ENCODE data around the gene MAZ. TPM values are rescaled to one million over a fixed set of nuclear protein-coding genes. Genes with fewer than 3 reads are reported as not detected.

The MAZ gene
- total RNA-seq, 1 experiment from 2014 or later: 256 TPM

DNA sequence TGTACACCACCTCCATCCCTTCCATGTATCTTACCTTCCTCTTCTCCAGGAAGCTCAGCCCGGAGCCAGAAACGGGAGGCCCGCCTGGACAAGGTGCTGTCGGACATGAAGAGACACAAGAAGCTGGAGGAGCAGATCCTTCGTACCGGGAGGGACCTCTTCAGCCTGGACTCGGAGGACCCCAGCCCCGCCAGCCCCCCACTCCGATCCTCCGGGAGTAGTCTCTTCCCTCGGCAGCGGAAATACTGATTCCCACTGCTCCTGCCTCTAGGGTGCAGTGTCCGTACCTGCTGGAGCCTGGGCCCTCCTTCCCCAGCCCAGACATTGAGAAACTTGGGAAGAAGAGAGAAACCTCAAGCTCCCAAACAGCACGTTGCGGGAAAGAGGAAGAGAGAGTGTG lies 13.2 kb downstream of the MAZ start:
- no peaks in the 10 kb centered on the region for H3K9me3 ChIP-seq (ENCODE audit: control insufficient read depth in 1 of 2, insufficient read depth in 1 of 2, low read depth in 1 of 2, low read length in 2 of 2)
- H3K9ac ChIP-seq (ENCODE audit: low read length): peak overlapping the region; percentile 67; the same call in 1 of the 2 replicates
- ChIA-PET POLR2A (interaction anchor here (0.7 to 4.3 kb wide), 7 partner anchors 10 to 201 kb away, joined by 3 to 14 read pairs (median 4); partner anchors contain the start of genes CDIPT, KIF22 and MAZ), RAD21 (ENCODE audit: low non-redundant PET in 1 of 2, low total read pairs in 2 of 2, uncharacterized antibody in 2 of 2, unreplicated experiment in 2 of 2) (interaction anchor here in 1 of 2 experiments (0.6 to 2.0 kb wide), 2 partner anchors 29 to 141 kb away, joined by 6 to 8 read pairs; no protein-coding TSS in a partner anchor), CTCF (interaction anchor here (0.8 to 3.3 kb wide), 7 partner anchors 11 to 202 kb away, joined by 3 to 28 read pairs (median 4); partner anchors contain the start of genes CDIPT, SEZ6L2 and TAOK2)
- BruUV-seq (replicated peaks): no TSS peak
- H3K4me3 ChIP-seq (replicated peaks in 1 of 2; ENCODE audit: low read depth in 1 of 2, low read length in 2 of 2): peak overlapping the region; percentile 74 to 86
- H4K20me1 ChIP-seq (ENCODE audit: insufficient read depth): no peaks in the 10 kb centered on the region; the same call in 1 of the 2 replicates
- TF ChIP-seq EGR1 (IDR thresholded peaks at IDR 0.05; ENCODE audit: low read depth): no peak
- TF ChIP-seq, protein P1, sequence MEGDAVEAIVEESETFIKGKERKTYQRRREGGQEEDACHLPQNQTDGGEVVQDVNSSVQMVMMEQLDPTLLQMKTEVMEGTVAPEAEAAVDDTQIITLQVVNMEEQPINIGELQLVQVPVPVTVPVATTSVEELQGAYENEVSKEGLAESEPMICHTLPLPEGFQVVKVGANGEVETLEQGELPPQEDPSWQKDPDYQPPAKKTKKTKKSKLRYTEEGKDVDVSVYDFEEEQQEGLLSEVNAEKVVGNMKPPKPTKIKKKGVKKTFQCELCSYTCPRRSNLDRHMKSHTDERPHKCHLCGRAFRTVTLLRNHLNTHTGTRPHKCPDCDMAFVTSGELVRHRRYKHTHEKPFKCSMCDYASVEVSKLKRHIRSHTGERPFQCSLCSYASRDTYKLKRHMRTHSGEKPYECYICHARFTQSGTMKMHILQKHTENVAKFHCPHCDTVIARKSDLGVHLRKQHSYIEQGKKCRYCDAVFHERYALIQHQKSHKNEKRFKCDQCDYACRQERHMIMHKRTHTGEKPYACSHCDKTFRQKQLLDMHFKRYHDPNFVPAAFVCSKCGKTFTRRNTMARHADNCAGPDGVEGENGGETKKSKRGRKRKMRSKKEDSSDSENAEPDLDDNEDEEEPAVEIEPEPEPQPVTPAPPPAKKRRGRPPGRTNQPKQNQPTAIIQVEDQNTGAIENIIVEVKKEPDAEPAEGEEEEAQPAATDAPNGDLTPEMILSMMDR (IDR thresholded peaks at IDR 0.05 in 2 of 3, conservative IDR thresholded peaks at IDR 0.05 in 1 of 3; ENCODE audit: borderline replicate concordance in 1 of 3, insufficient read depth in 1 of 3, low read depth in 2 of 3, low read length in 2 of 3): peak in 2 of 3 experiments; percentile 53 to 59; a peak in 4 of 6 replicates
- TF ChIP-seq POLR2AphosphoS5 (IDR thresholded peaks at IDR 0.05; ENCODE audit: low read depth, low read length): no peak
- H3K27me3 ChIP-seq (ENCODE audit: insufficient read depth, low read length): no peaks in the 10 kb centered on the region
- intact Hi-C loops (cut with micrococcal nuclease): loop anchor here (5.0 kb wide), 1 partner anchor 43 kb away; the partner anchor contains the start of gene CDIPT
- H3K36me3 ChIP-seq (ENCODE audit: control insufficient read depth in 1 of 2, insufficient read depth in 2 of 2, low read length in 2 of 2): peaks cover 0 to 8% of the 10 kb centered on the region in 2 experiments; a peak in 2 of 4 replicates
- ATAC-seq (no peak), DNase-seq (ENCODE audit: low read depth, low spot score) (no peak)
- no peaks in the 10 kb centered on the region for H3K9me2 ChIP-seq (ENCODE audit: insufficient read depth)
- no peak overlapping the region for H2AFZ ChIP-seq (ENCODE audit: low read depth, low read length, poor library complexity, severe bottlenecking)
- peak overlapping the region; percentile 98 for H3K27ac ChIP-seq (ENCODE audit: low read depth, low read length)
- peaks cover 75% of the 10 kb centered on the region for H3K79me2 ChIP-seq (ENCODE audit: insufficient read depth, low read length)
- peaks cover 55 to 88% of the 10 kb centered on the region in 2 experiments for H3K4me1 ChIP-seq (ENCODE audit: control insufficient read depth in 1 of 2, insufficient read depth in 2 of 2, low read length in 2 of 2)
- peak overlapping the region; percentile 78 for H3K4me2 ChIP-seq (ENCODE audit: low read length)

DNA sequence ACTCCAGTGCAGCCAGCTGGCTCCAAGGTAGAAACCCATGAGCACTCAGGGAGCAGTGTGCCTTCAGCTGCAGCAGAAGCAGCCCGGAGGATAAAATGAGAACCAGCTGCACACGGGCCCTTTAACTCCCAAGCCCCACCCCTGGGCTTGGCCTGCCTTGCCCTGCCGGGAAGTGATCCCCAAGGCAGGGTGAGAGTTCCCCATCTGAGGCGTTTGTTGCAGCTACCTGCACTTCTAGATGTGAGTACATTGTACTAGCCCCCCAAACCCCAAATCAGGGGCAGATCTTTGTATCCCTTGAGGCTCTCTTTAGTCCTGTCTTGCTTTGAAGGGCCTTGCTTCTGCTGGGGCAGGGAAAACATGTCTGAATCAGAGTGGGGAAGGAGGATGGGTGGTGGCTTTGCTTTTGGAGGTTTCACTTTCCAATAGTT lies 14.0 kb downstream of the MAZ start, which contains the start of gene MVP:
Gene MVP (plus strand): TSS at position 192 of the 431 bp plus-strand sequence. CDS start 10,088 bp downstream, outside the sequence.
- ChIA-PET RAD21 (ENCODE audit: low non-redundant PET in 1 of 2, low total read pairs in 2 of 2, uncharacterized antibody in 2 of 2, unreplicated experiment in 2 of 2) (interaction anchor here in 1 of 2 experiments (2.0 kb wide), 1 partner anchor 28 kb away, joined by 8 read pairs; no protein-coding TSS in a partner anchor), POLR2A (interaction anchor here (0.7 to 4.3 kb wide), 7 partner anchors 9 to 201 kb away, joined by 3 to 14 read pairs (median 4); partner anchors contain the start of genes CDIPT, KIF22 and MAZ), CTCF (interaction anchor here (0.8 to 3.3 kb wide), 7 partner anchors 12 to 201 kb away, joined by 3 to 28 read pairs (median 4); partner anchors contain the start of genes CDIPT, SEZ6L2 and TAOK2)
- H3K4me3 ChIP-seq (replicated peaks in 1 of 2; ENCODE audit: low read depth in 1 of 2, low read length in 2 of 2): peak within 1 kb of the TSS; percentile 74 to 86
- H3K4me1 ChIP-seq (ENCODE audit: control insufficient read depth in 1 of 2, insufficient read depth in 2 of 2, low read length in 2 of 2): peaks cover 60 to 88% of the 10 kb centered on the region in 2 experiments
- H3K27ac ChIP-seq (ENCODE audit: low read depth, low read length): peak within 1 kb of the TSS; percentile 98
- H4K20me1 ChIP-seq (ENCODE audit: insufficient read depth): no peaks in the 10 kb centered on the region; the same call in 1 of the 2 replicates
- H3K27me3 ChIP-seq (ENCODE audit: insufficient read depth, low read length): no peaks in the 10 kb centered on the region
- intact Hi-C loops (cut with micrococcal nuclease): loop anchor here (2.0 kb wide), 1 partner anchor 201 kb away; no protein-coding TSS in a partner anchor
- no peak for DNase-seq (ENCODE audit: low read depth, low spot score)
- no TSS peak for BruUV-seq (replicated peaks)
- H3K4me2 ChIP-seq (ENCODE audit: low read length): peak within 1 kb of the TSS; percentile 78
- peaks cover 75% of the 10 kb centered on the region for H3K79me2 ChIP-seq (ENCODE audit: insufficient read depth, low read length)
- 0 out of 2 replicates have a peak, but pooled peaks have one; percentile 19 for TF ChIP-seq ZFX (IDR thresholded peaks at IDR 0.05)
- TF ChIP-seq ZNF274 (IDR thresholded peaks at IDR 0.05; ENCODE audit: low read depth, low read length): no peak
- TF ChIP-seq JUND (IDR thresholded peaks at IDR 0.05): no peak
- TF ChIP-seq POLR2A (IDR thresholded peaks at IDR 0.05; ENCODE audit: borderline replicate concordance, extremely low read depth, insufficient read depth, insufficient read length): peak; percentile 14
- peak; percentile 78 for TF ChIP-seq POLR2AphosphoS5 (IDR thresholded peaks at IDR 0.05; ENCODE audit: low read depth, low read length)
- no peak for TF ChIP-seq EZH2phosphoT487 (IDR thresholded peaks at IDR 0.05; ENCODE audit: borderline replicate concordance)
- no peaks in the 10 kb centered on the region for H3K9me3 ChIP-seq (ENCODE audit: control insufficient read depth in 1 of 2, insufficient read depth in 1 of 2, low read depth in 1 of 2, low read length in 2 of 2)
- H3K9me2 ChIP-seq (ENCODE audit: insufficient read depth): no peaks in the 10 kb centered on the region
- no peak within 1 kb of the TSS for H2AFZ ChIP-seq (ENCODE audit: low read depth, low read length, poor library complexity, severe bottlenecking)
- ATAC-seq: peak; percentile 18
- H3K9ac ChIP-seq (ENCODE audit: low read length): peak within 1 kb of the TSS; percentile 67
- H3K36me3 ChIP-seq (ENCODE audit: control insufficient read depth in 1 of 2, insufficient read depth in 2 of 2, low read length in 2 of 2): peaks cover 0 to 8% of the 10 kb centered on the region in 2 experiments; a peak in 2 of 4 replicates
